Gastroesophageal sphincter (tissue), 3 donors: Measurements from ENCODE around the gene CENPU.

ENCODE experiments used
- POLR2AphosphoS5 ChIP-seq: sonication (generic); formaldehyde crosslinking; IDR thresholded peaks from one replicate; pipeline ENCODE4 v1.6.1; 2017; ENCODE audit warnings: antibody characterized with exemption
- TF ChIP-seq, protein P1 (sequence below), 4 experiments: fragments of 200-600 bp in 2 of 4; fragments of 450-650 bp in 2 of 4; sonication (generic) in 1 of 4; IDR thresholded peaks; one replicate each; pipeline ENCODE4 v1.5.1; 2017 to 2019; ENCODE audit warnings: antibody characterized with exemption in 4 of 4, mild to moderate bottlenecking in 2 of 4, moderate library complexity in 2 of 4

DNA sequence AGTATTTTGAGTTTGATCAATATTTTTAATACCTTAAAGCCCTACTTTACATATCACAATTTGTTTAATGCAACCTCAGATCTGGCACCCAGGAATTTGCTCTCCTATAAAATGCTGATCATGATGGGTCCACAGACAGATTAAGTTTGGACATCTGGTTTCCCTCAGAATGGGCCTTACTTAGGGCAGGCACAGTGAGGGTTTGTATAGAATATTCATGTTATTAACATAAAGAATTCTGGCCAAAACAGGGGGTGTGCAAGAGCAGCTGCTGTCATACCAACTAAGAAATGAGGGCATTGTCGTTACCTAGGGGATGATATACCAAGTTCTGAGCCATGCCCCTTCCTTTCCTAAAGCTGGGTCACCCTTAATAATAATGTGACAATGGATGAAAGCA, 37.5 kb upstream of the CENPU start:
- TF ChIP-seq, protein P1, sequence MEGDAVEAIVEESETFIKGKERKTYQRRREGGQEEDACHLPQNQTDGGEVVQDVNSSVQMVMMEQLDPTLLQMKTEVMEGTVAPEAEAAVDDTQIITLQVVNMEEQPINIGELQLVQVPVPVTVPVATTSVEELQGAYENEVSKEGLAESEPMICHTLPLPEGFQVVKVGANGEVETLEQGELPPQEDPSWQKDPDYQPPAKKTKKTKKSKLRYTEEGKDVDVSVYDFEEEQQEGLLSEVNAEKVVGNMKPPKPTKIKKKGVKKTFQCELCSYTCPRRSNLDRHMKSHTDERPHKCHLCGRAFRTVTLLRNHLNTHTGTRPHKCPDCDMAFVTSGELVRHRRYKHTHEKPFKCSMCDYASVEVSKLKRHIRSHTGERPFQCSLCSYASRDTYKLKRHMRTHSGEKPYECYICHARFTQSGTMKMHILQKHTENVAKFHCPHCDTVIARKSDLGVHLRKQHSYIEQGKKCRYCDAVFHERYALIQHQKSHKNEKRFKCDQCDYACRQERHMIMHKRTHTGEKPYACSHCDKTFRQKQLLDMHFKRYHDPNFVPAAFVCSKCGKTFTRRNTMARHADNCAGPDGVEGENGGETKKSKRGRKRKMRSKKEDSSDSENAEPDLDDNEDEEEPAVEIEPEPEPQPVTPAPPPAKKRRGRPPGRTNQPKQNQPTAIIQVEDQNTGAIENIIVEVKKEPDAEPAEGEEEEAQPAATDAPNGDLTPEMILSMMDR (IDR thresholded peaks at IDR 0.05), result no peak
- TF ChIP-seq POLR2AphosphoS5, result no peak
